PC-3 (cell line): ENCODE data around the gene SMIM5.

Source experiments
- EZH2 ChIP-seq: fragments of 300-600 bp; sonication (generic); IDR thresholded peaks from one replicate; pipeline ENCODE4 v1.6.1; 2017; ENCODE audit warnings: antibody characterized with exemption, mild to moderate bottlenecking, low read length; ENCODE audit not compliant: unreplicated experiment
- EZH2phosphoT487 ChIP-seq: fragments of 300-600 bp; sonication (generic); IDR thresholded peaks from 2 replicates; pipeline ENCODE4 v1.6.1; 2018; ENCODE audit warnings: mild to moderate bottlenecking, antibody characterized with exemption, low read length, borderline replicate concordance
- TF ChIP-seq, protein P1 (sequence below): fragments of 300-600 bp; sonication (generic); conservative IDR thresholded peaks from 2 replicates; pipeline ENCODE4 v1.5.1; 2017; ENCODE audit warnings: antibody characterized with exemption, low read depth, mild to moderate bottlenecking, low read length

DNA sequence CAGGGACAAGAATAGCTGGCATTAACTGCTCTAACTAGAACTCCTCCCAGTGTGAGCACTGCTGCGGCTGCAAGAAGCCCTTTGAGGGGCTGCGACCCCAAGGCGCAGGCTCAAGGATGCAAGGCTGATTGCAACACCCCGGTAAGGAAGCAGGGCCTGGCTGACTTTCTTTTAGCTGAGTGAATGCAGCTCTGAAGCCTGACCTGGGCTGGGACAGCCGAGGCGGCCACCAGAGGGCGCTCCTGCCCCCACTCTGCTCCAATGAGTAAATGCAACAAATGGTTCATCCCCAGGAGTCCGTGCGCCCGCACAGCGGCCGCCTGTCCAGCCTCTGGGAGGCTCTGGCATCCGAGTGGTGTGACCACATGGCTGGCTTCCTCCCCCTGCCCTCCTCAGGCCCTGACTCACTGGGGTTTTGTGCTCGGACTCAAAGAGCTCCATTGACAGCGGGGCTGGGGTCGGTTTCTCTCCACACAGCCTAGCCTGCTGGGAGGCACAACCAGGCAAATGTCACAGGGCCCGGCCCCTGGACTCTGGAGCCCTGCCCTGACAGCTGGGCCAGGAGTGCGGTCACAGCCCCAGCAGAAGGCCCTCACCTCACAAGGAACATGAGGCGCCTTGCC lies at the start of gene SMIM5:
- TF ChIP-seq, protein P1, sequence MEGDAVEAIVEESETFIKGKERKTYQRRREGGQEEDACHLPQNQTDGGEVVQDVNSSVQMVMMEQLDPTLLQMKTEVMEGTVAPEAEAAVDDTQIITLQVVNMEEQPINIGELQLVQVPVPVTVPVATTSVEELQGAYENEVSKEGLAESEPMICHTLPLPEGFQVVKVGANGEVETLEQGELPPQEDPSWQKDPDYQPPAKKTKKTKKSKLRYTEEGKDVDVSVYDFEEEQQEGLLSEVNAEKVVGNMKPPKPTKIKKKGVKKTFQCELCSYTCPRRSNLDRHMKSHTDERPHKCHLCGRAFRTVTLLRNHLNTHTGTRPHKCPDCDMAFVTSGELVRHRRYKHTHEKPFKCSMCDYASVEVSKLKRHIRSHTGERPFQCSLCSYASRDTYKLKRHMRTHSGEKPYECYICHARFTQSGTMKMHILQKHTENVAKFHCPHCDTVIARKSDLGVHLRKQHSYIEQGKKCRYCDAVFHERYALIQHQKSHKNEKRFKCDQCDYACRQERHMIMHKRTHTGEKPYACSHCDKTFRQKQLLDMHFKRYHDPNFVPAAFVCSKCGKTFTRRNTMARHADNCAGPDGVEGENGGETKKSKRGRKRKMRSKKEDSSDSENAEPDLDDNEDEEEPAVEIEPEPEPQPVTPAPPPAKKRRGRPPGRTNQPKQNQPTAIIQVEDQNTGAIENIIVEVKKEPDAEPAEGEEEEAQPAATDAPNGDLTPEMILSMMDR, result peak; percentile 98
- no peak for TF ChIP-seq EZH2
- TF ChIP-seq EZH2phosphoT487, result no peak
